Nephron (organoid): ENCODE measurements around the gene TRHDE.
A peak's percentile ranks its signal among the peaks of the same experiment; 100 is the strongest.

ENCODE experiments used
- H3K27ac Mint-ChIP-seq, 3 experiments: 2 replicates each; pipeline ENCODE4 v1.8.0; 2020; ENCODE audit warnings: mixed read lengths in 3 of 3, mild to moderate bottlenecking in 2 of 3, moderate library complexity in 1 of 3
- H3K27me3 Mint-ChIP-seq: 2 replicates; pipeline ENCODE4 v1.8.0; 2021; ENCODE audit warnings: low read depth, mild to moderate bottlenecking, moderate library complexity, mixed read lengths
- H3K36me3 Mint-ChIP-seq: 2 replicates; pipeline ENCODE4 v1.8.0; 2020; ENCODE audit warnings: low read depth, mixed read lengths
- H3K4me1 Mint-ChIP-seq: 2 replicates; pipeline ENCODE4 v1.8.0; 2020; ENCODE audit warnings: mixed read lengths
- H3K4me3 Mint-ChIP-seq, 3 experiments: 2 replicates each; pipeline ENCODE4 v1.8.0; 2020; ENCODE audit warnings: mild to moderate bottlenecking in 3 of 3, mixed read lengths in 3 of 3, moderate library complexity in 2 of 3
- H3K9me3 Mint-ChIP-seq: 2 replicates; pipeline ENCODE4 v1.8.0; 2020; ENCODE audit warnings: mixed read lengths
- TF ChIP-seq, protein P1 (sequence below), 3 experiments: fragments of 200-600 bp; sonication (generic); IDR thresholded peaks; one replicate each; pipeline ENCODE4 v1.5.0; 2021; ENCODE audit warnings: antibody characterized with exemption in 3 of 3; ENCODE audit not compliant: unreplicated experiment in 3 of 3

TRHDE gene

DNA sequence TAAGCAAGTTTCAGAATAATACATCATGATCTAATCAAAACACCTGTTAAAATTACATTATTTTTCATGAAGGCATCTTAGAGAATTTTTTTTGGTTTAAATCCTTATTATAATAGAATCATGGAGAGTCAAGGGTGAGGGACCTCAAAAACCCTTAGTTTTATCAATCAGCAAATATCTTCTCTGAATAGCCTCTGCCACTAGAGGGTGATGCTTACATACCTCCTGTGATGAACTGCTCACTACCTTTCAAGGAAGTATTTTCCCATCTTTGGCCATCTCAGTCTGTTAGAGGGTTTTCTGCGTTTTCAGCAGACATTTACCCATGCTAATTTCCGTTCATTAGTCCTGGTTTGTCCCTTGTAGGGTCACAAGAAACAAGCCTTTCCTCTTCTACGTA, 200.2 kb downstream of the TRHDE start:
- Mint-ChIP-seq H3K27me3 (no peaks in the 10 kb centered on the region), H3K27ac (peak overlapping the region in 1 of 3 experiments; percentile 88), H3K4me1 (peaks cover 5% of the 10 kb centered on the region), H3K9me3 (no peaks in the 10 kb centered on the region), H3K4me3 (no peak overlapping the region), H3K36me3 (no peaks in the 10 kb centered on the region)
- TF ChIP-seq, protein P1, sequence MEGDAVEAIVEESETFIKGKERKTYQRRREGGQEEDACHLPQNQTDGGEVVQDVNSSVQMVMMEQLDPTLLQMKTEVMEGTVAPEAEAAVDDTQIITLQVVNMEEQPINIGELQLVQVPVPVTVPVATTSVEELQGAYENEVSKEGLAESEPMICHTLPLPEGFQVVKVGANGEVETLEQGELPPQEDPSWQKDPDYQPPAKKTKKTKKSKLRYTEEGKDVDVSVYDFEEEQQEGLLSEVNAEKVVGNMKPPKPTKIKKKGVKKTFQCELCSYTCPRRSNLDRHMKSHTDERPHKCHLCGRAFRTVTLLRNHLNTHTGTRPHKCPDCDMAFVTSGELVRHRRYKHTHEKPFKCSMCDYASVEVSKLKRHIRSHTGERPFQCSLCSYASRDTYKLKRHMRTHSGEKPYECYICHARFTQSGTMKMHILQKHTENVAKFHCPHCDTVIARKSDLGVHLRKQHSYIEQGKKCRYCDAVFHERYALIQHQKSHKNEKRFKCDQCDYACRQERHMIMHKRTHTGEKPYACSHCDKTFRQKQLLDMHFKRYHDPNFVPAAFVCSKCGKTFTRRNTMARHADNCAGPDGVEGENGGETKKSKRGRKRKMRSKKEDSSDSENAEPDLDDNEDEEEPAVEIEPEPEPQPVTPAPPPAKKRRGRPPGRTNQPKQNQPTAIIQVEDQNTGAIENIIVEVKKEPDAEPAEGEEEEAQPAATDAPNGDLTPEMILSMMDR (IDR thresholded peaks at IDR 0.05; ENCODE audit: unreplicated experiment in 3 of 3) = no peak

DNA sequence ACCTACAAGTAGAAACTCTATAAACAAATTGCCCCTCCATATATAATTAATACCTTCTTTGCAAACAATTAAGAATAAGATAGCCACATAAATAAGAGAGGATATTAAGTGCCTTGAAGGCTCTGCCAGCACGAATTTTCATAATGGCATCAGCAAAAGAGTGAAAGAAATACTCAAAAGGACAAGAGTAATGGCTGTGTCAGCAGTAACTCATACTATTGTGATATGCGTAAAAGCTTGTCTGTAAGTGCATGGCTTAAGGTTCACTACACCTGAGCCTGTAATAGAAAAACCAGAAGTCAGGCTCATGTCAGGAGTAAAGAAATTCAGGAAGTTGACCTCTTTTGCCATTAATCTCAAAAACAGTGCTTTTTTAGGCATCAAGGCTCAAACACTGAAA, 204.1 kb downstream of the TRHDE start:
- Mint-ChIP-seq H3K4me1 (peaks cover 5% of the 10 kb centered on the region), H3K4me3 (no peak overlapping the region), H3K27ac (no peak overlapping the region), H3K27me3 (no peaks in the 10 kb centered on the region), H3K9me3 (no peaks in the 10 kb centered on the region), H3K36me3 (no peaks in the 10 kb centered on the region)
- TF ChIP-seq, protein P1 (IDR thresholded peaks at IDR 0.05; ENCODE audit: unreplicated experiment in 3 of 3) = no peak

DNA sequence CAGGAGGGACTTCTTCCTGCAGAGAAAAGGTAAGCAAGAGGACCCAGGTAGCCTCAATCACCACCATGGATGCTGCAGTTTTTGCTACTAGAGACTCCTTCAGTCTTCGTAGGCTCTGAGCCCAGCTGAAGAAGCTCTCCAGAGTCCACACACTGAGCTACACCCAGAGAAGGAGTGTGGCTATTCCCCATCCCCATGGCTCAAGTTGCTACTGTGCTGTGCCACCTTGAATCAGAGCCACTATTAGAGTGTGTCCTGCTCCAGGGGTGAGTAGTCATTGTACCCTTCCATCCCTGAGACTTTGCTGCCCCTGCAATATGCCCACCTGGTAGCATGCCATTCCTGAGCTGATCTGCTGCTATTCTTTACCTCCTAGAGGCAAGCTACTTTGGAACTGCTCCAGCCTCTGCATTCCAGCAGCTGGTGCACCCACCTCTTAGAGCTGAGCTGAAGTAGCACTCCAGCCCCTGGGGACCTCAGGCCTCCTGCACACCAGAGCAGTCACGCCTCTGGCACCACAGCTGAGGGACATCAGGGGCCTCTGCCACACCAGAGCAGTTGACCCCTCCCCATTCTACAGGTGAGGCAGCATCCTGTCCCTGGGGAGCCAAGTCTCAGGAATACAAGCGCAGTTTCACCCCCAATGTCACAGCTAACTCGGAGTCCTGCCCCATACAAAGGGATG, 213.0 kb downstream of the TRHDE start:
- peaks cover 17% of the 10 kb centered on the region for H3K9me3 Mint-ChIP-seq
- no peaks in the 10 kb centered on the region for H3K4me1 Mint-ChIP-seq
- TF ChIP-seq, protein P1 (IDR thresholded peaks at IDR 0.05; ENCODE audit: unreplicated experiment in 3 of 3) = no peak
- H3K4me3 Mint-ChIP-seq = no peak overlapping the region
- H3K27me3 Mint-ChIP-seq = no peaks in the 10 kb centered on the region
- no peak overlapping the region for H3K27ac Mint-ChIP-seq
- H3K36me3 Mint-ChIP-seq = peaks cover 23% of the 10 kb centered on the region

DNA sequence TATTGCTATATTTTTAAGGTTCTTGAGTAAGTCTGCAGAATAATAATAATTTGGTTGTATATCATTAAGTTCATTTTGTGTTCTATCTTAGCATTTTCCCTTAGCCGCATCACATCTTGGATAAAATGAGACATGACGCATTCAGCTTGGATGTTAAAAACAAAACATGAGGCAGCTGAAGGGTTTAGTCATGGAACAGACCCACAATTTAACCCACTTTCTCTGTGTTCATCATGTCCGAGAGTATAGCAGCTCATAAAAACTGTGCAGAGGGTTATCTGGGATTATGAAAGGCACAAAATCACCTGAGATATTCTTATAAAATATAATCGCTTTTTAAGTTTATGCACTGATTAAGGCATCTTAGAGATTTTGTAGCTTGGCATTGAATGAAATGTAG, 219.3 kb downstream of the TRHDE start:
- Mint-ChIP-seq H3K36me3 (peaks cover 9% of the 10 kb centered on the region), H3K27me3 (no peaks in the 10 kb centered on the region), H3K27ac (no peak overlapping the region), H3K4me1 (no peaks in the 10 kb centered on the region), H3K4me3 (no peak overlapping the region), H3K9me3 (peaks cover 11% of the 10 kb centered on the region)
- TF ChIP-seq, protein P1 (IDR thresholded peaks at IDR 0.05; ENCODE audit: unreplicated experiment in 3 of 3) = no peak

DNA sequence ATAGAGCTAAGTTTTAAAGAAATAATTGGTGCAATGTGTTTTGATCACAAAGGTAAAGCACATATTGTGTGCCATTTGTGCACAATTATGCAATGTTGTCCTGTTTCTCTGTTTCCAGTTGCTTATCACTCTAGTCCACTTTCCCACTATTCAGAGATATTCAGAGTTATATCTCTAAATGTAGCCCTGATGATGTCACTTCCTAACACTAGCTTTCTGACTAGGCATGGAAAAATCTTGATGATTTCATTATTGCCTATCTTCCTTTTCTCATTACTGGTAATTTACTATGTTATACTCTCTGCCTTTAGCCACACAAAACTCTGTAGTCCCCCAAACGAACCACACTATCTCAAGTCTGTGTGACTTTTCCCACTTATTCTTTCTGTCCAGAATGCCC, 221.2 kb downstream of the TRHDE start:
- TF ChIP-seq, protein P1 (IDR thresholded peaks at IDR 0.05; ENCODE audit: unreplicated experiment in 3 of 3) = no peak
- Mint-ChIP-seq H3K9me3 (no peaks in the 10 kb centered on the region), H3K27ac (no peak overlapping the region), H3K27me3 (no peaks in the 10 kb centered on the region), H3K4me1 (peaks cover under 1% of the 10 kb centered on the region), H3K36me3 (no peaks in the 10 kb centered on the region), H3K4me3 (no peak overlapping the region)

DNA sequence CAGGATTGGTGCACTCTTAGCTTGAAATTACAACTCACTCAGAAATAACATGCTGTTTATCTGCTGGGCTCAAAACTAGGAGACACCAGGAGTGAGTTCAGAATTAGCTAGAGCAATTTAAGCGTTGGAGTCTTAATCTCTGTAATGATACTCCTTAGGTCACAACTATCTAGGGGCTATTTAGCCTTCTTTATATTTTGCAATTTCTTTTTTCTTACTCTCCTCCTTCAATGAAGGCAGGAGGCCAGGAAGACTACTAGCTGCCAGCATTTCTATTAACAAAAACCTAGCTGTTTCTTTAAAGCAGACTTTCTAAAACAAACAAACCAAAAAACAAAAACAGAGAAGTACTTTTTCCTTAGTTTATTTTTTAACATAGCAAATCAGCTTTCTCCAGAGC, 226.2 kb downstream of the TRHDE start:
- H3K4me1 Mint-ChIP-seq = peaks cover 5% of the 10 kb centered on the region
- no peak overlapping the region for H3K27ac Mint-ChIP-seq
- no peaks in the 10 kb centered on the region for H3K27me3 Mint-ChIP-seq
- no peaks in the 10 kb centered on the region for H3K9me3 Mint-ChIP-seq
- H3K36me3 Mint-ChIP-seq = peaks cover 12% of the 10 kb centered on the region
- TF ChIP-seq, protein P1 (IDR thresholded peaks at IDR 0.05; ENCODE audit: unreplicated experiment in 3 of 3) = no peak
- no peak overlapping the region for H3K4me3 Mint-ChIP-seq
